ENCODE data around the gene ASIC2. TPM values are rescaled to one million over a fixed set of nuclear protein-coding genes. Genes with fewer than 3 reads are reported as not detected.

ASIC2 gene
- total and polyA plus RNA-seq, 2 donors (not counting 3 experiments of a cell fraction or from before 2014, with no cell fraction given) = not detected

DNA sequence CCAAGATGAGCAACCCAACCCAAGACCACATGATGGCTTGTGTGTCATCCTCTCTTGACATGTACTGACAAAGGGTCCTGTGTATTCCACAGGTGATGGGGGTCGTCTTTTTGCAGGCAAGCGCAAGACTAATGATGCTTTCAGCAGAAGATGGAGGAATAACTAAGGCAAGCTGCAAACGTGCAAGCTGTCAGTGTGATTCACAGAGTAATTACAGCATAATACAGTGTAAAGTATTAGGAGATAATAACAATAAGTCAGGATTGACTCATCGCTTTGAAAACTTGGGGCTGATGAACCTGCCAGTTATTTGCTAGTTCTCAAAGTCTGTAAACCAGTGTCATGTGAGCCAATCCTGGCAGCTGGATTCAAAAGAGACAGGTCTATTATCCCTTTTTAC lies 41.6 kb upstream of the ASIC2 start:
- TF ChIP-seq POLR2AphosphoS5 (IDR thresholded peaks at IDR 0.05; ENCODE audit: insufficient read depth, low read depth, low read length) (no peak), MYC (IDR thresholded peaks at IDR 0.05; ENCODE audit: low read depth, low read length) (no peak), CTCF (IDR thresholded peaks at IDR 0.05; ENCODE audit: extremely low read depth in 1 of 2, insufficient read depth in 1 of 2, low read depth in 1 of 2, low read length in 2 of 2) (no peak), JUN (IDR thresholded peaks at IDR 0.05; ENCODE audit: borderline replicate concordance, insufficient read depth, insufficient read length, low read depth) (no peak), POLR2A (IDR thresholded peaks at IDR 0.05; ENCODE audit: low read depth, low read length) (no peak), FOS (IDR thresholded peaks at IDR 0.05; ENCODE audit: borderline replicate concordance, insufficient read depth, low read length) (no peak), EZH2 (IDR thresholded peaks at IDR 0.05; ENCODE audit: borderline replicate concordance, low read depth, low read length, severe bottlenecking) (no peak), GATA2 (IDR thresholded peaks at IDR 0.05; ENCODE audit: insufficient read depth, insufficient read length, low read depth, low read length) (no peak)
- TF ChIP-seq, protein P1, sequence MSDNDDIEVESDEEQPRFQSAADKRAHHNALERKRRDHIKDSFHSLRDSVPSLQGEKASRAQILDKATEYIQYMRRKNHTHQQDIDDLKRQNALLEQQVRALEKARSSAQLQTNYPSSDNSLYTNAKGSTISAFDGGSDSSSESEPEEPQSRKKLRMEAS (IDR thresholded peaks at IDR 0.05; ENCODE audit: insufficient read depth, insufficient read length) = no peak
- H3K27ac ChIP-seq (ENCODE audit: insufficient read depth, low read depth, low read length) = no peak overlapping the region
- CTCF ChIA-PET = no interaction called here
- no peak overlapping the region for H2AFZ ChIP-seq (ENCODE audit: low read depth, low read length)
- no TSS peak for BruUV-seq (replicated peaks)
- no peak overlapping the region for H3K9ac ChIP-seq (replicated peaks; ENCODE audit: extremely low read depth, insufficient read depth, low read length)
- H3K36me3 ChIP-seq (ENCODE audit: control insufficient read depth in 2 of 2, extremely low read depth in 1 of 2, insufficient read depth in 2 of 2, low read length in 2 of 2) = no peaks in the 10 kb centered on the region
- H3K4me1 ChIP-seq (ENCODE audit: control insufficient read depth, extremely low read depth, insufficient read depth, low read length) = no peaks in the 10 kb centered on the region
- POLR2A ChIA-PET = no interaction called here
- H3K4me2 ChIP-seq (ENCODE audit: insufficient read depth, low read length) = no peak overlapping the region
- no peak overlapping the region for H3K4me3 ChIP-seq (replicated peaks in 1 of 3; ENCODE audit: insufficient read depth in 1 of 3, low read depth in 1 of 3, low read length in 3 of 3)
- intact Hi-C loops (cut with micrococcal nuclease) (no loop called here), dilution Hi-C loops (cut with MboI; ENCODE audit: extremely low pct_ligation_motif_present, low sequenced_read_pairs) (no loop called here)
- DNase-seq (ENCODE audit: low read depth, low spot score) = no peak
- H3K79me2 ChIP-seq (ENCODE audit: control insufficient read depth, insufficient read depth, low read length) = no peaks in the 10 kb centered on the region
- H4K20me1 ChIP-seq (replicated peaks; ENCODE audit: control insufficient read depth, extremely low read depth, insufficient read depth, low read length) = no peaks in the 10 kb centered on the region
- H3K9me3 ChIP-seq (replicated peaks; ENCODE audit: control insufficient read depth, insufficient read depth, low read length) = no peaks in the 10 kb centered on the region
- no peaks in the 10 kb centered on the region for H3K9me1 ChIP-seq (replicated peaks; ENCODE audit: control insufficient read depth, extremely low read depth, insufficient read depth, low read length)
- FAIRE-seq = no peak
- no peaks in the 10 kb centered on the region for H3K27me3 ChIP-seq (ENCODE audit: control insufficient read depth in 2 of 2, insufficient read depth in 2 of 2, low read length in 2 of 2)

All from endothelial cell of umbilical vein (primary cell).